Stimulated activated CD8-positive, alpha-beta memory T cell treated with anti-CD3 and anti-CD28 coated beads, Interleukin-2, amount 100 ng/mL, for 48 hours (primary cell): ENCODE results near the gene ZNF260.
"Not testable (repeated sequence)": the region's sequence is repeated elsewhere in the genome, so short reads cannot be mapped to it uniquely, and the experiment has no call there.

ENCODE experiments used
- DNase-seq, 2 donors: peaks; one replicate each; pipeline ENCODE4 v3.0.0-alpha.2; 2020; ENCODE audit warnings: low read depth in 2 of 2

The ZNF260 gene

DNA sequence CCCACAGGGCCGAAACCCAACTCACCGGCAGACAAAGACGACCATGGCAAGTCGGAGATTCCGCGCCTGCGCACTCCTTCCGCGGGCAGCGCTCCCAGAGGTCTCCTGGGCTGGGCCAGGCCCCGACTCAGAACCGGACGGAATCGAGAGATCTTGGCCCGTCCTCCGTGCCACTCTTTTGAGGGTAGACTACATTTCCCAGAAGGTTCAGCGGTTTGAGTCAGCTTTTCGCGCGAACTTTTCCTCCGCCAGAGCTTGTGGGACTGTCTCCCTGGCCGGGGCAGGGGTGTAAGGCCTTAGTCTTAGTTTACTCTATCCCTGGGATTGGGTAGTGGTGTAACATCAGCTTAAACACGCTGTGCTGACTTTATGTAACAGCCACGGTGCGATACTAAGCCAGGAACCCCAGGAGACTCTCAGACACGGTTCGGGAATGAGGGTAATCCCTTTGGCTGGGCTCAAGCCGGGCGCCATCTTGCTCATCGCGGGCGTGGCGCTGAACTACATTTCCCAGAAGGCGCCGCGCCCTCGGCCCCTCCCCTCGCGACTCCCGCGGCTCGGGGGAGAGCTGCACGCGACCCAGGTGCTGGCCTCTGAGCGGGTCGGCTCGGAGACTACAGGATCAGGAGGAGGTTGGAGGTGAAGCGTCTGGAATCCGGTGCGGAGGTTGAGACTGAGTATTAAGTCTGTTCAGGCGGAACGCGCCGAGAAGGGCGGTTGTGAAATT is at the start of gene ZNF260:
TSS of gene ZNF260 (minus strand) at position 78 of the 727 bp plus-strand sequence. CDS start 13,033 bp downstream, outside the sequence.
- DNase-seq: peak; percentile 86 to 91

GRCh38 chr19:36577271-36577996 is 49.4 kb upstream of the ZNF260 start:
- DNase-seq: no peak

- DNase-seq: no peak
Observed at GRCh38 chr19:36574741-36575140, 46.7 kb upstream of the ZNF260 start.

DNA sequence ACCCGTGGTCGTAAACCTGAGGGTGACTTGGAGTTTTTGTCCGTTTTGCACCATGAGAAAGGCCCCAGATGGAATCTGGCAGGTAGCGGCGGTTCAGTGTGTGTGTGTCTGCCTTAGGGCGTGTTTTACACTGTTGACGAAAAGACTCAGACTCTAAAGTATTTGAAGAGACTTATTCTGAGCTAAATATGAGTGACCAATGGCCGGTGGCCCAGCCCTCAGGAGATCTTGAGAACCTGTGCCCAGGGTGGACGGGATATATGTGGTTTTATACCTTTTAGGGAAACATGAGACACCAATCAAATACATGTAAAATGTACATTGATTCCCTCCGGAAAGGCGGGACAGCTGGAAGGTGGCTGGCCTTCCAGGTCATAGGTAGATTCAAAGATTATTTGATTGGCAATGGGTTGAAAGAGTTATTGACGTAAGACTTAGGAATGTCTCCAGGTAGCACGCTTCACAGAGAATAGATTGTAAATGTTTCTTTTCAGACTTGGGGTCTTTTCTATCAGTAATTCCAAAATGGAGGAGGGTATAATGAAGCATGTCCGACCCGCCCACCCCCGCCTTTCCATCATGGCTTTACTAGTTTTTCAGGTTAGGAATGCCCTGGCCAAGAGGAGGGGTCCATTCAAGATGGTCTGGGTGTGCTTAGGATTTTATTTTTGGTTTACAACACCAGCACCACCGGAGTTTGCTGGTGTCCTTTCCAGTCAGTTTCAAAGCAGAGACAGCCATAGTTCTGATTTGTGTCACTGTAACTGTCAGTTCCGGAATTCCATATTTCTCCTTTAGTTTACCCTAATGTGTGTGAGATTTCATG is 46.0 kb upstream of the ZNF260 start:
- DNase-seq: no peak

DNA sequence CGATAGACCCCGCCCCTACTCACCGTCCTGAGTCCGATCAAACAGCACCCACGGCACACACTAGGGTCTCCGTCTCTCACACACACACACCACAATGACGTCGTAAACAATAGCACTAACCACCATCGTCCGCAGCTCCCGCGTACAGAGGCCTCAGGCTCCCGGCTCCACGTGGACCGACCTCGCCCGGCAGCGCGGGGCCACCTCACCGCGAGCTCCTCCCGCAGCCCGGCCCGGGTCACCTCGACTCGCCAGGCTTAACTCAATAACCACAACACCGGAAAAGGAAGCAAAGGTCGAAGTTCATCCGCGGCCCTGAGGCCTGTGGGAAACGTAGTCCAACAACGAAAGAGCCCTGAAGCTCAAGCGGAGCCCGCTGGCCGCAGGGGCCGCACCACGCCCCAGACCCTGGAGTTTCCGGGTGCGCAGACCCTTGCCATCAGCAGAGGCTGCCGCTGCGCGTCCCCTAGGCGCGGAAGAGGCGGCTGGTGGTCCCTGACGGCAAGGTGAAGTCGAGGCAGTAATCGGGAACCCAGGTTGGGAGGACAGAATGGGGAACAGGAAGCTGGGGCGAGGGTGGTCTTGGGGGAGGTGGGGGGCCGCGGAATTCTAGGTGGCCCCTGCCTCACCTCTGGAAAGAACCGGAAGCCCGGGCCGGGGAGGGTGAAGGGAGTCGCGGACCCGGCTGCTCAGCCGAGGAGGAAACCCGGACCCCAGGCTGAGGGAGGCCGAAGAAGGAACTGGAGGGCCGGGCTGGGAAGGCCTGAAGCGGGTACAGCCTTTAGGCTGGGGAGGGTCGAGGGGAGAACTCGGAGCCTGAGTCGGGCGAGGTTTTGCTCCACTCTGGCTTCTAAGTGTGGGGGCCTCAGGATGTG is 45.2 kb upstream of the ZNF260 start, which contains the start of gene ZNF529:
TSS of gene ZNF529 (minus strand) at position 273 of the 875 bp plus-strand sequence. CDS start 946 bp downstream, outside the sequence.
- DNase-seq: peak; percentile 66 to 82

- no peak for DNase-seq
Observed at GRCh38 chr19:36572593-36573019, 44.5 kb upstream of the ZNF260 start.

GRCh38 chr19:36564391-36564790 is 36.3 kb upstream of the ZNF260 start:
- no peak for DNase-seq

- DNase-seq: no peak
Observed at GRCh38 chr19:36547001-36547732, 19.1 kb upstream of the ZNF260 start.

- peak in 1 of 2 donors; percentile 13 for DNase-seq
Observed at GRCh38 chr19:36528921-36529518, 949 bp upstream of the ZNF260 start.

- DNase-seq: no peak
Observed at GRCh38 chr19:36527873-36528193, 238 bp downstream of the ZNF260 start.

DNA sequence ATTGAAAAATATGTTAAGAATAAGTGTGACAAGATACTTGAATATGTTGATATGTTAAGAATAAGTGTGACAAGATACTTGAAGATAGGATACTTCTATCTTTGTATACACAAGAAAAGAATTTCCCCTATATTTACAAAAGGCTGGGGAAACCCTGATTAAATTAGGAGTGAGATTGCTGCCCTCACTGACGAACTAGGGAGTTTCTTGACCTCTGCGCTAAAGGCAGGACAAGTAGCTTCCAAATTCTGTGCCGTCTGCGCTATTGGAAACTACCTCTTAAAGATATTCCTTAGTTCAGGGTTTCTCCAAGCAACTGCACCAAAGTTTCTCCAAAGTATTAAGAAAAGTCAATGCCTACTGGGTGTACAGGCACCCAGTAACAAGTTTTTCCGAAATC is 730 bp downstream of the ZNF260 start:
- no peak for DNase-seq

- no peak for DNase-seq
Observed at GRCh38 chr19:36526581-36526980, 1.5 kb downstream of the ZNF260 start.

- no peak for DNase-seq
Observed at GRCh38 chr19:36524617-36525016, 3.5 kb downstream of the ZNF260 start.

DNA sequence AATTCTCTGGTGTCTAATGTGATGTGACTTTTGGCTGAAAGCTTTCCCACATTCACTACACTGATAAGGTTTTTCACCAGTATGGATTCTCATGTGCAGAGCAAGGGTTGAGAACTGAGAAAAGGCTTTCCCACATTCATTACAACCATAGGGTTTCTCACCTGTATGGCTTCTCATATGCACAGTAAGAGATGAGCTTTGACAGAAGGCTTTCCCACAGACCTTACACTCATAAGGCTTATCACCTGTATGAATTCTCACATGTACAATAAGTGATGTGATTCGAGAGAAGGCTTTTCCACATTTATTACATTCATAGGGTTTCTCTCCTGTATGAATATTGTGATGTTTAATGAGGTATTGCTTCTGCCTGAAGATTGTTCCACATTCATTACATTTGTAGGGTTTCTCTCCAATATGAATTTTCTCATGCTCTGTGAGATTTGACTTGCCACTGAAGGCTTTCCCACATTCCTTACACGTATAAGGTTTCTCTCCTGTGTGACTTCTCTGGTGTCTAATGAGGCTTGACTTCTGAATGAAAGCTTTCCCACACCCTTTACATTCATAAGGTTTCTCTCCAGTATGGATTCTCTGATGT is 14.0 kb downstream of the ZNF260 start:
- no peak for DNase-seq

DNA sequence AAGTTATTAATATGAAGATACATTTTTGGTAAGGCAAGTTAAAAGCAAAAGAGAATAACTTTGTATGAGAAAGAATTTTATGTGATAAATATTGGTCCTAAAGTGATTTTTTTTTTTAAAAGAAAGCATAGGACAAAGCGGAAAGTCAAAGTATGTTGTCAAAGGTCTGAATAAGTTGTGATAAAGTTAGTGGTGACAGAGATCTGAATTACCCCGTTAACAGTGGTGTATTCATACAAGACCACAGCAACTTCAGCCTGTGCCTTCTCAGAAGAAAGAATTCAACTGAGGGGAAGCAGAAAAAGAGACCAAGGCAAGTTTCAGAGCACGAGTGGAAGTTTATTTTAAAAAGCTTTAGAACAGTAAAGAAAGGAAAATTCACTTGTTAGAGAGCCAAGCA is 19.7 kb downstream of the ZNF260 start:
- no peak for DNase-seq

- no peak for DNase-seq
Observed at GRCh38 chr19:36501973-36502372, 26.1 kb downstream of the ZNF260 start.

DNA sequence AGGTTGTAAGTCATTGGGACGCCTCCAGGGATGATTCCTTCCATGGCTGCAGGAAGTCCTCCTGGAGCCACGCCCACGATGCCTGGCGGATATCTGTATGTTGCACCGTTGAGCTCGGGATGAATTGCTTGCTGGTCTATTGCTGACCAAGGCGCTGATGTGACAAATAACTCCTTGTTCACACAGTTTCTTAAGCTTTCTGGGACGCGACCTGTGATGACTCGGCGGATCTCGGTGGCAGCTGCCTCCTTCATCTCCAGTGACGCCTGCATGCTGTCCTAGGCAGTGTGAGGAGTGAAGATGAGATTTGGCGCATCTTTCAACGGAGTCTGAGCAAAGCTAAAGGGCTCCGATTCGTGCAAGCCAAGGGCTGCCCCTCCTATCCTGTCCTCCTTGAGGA is 31.1 kb downstream of the ZNF260 start:
- no peak for DNase-seq

- DNase-seq: peak; percentile 6 to 16
Observed at GRCh38 chr19:36492689-36493453, 35.2 kb downstream of the ZNF260 start.

GRCh38 chr19:36490846-36491245 is 37.2 kb downstream of the ZNF260 start:
- not testable (repeated sequence) for DNase-seq
